ENCODE data around the gene SLC38A8.

GRCh38 chr16:84075376-84075775, 32.8 kb upstream of the SLC38A8 start:
- TF ChIP-seq, protein P1, sequence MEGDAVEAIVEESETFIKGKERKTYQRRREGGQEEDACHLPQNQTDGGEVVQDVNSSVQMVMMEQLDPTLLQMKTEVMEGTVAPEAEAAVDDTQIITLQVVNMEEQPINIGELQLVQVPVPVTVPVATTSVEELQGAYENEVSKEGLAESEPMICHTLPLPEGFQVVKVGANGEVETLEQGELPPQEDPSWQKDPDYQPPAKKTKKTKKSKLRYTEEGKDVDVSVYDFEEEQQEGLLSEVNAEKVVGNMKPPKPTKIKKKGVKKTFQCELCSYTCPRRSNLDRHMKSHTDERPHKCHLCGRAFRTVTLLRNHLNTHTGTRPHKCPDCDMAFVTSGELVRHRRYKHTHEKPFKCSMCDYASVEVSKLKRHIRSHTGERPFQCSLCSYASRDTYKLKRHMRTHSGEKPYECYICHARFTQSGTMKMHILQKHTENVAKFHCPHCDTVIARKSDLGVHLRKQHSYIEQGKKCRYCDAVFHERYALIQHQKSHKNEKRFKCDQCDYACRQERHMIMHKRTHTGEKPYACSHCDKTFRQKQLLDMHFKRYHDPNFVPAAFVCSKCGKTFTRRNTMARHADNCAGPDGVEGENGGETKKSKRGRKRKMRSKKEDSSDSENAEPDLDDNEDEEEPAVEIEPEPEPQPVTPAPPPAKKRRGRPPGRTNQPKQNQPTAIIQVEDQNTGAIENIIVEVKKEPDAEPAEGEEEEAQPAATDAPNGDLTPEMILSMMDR (conservative IDR thresholded peaks at IDR 0.05), result no peak
- TF ChIP-seq ZFX (IDR thresholded peaks at IDR 0.05), result no peak
